Astrocyte of the cerebellum (primary cell): ENCODE measurements around the gene PAPPA.

Experiments
- DNase-seq: peaks from one replicate; pipeline ENCODE4 v3.0.0-alpha.2; 2011; ENCODE audit warnings: low read depth
- H3K4me3 ChIP-seq: 2 replicates; pipeline ENCODE4 v1.5.1; 2011; ENCODE audit warnings: mild to moderate bottlenecking, low read depth, low read length, moderate library complexity
- in situ Hi-C: cut with HindIII; loops from 2 replicates; pipeline ENCODE4 v1.10.0; 2017; ENCODE audit warnings: low sequenced_read_pairs
- TF ChIP-seq, protein P1 (sequence below): IDR thresholded peaks from 2 replicates; pipeline ENCODE4 v1.5.1; 2012; ENCODE audit warnings: low read length, low read depth, moderate library complexity, mild to moderate bottlenecking; ENCODE audit errors: missing control alignments

Gene PAPPA

DNA sequence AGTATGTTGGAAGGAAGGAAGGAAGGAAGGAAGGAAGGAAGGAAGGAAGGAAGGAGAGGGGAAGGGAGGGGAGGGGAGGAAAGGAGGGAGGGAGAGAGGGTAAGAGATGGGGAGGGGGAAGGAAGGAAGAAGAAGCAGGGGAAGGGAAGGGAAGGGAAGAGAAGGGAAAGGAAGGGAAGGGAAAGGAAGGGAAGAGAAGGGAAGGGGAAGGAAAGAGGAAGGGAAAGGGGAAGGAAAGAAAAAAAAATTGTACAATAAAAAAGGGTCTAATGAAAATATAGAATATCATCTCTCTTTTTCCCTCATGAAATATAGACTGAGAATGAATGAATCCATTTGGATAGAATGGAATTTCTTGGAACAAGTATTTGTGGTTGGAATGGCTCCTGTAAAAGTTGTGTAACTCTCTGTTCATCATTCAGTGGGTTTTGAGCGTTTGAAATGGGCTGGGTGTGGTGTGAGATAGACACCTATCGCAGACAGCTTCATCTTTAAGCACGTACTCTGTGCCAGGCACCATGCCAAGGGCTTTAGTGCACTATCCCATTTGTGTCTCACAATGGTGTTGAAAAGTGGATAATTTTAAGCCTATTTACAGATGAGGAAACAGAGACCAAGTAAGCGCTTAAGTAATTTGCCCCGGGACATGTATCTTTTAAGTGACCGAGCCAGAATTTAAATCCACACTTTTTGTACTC lies 11.6 kb upstream of the PAPPA start:
- DNase-seq = no peak
- in situ Hi-C loops = no loop called here
- TF ChIP-seq, protein P1, sequence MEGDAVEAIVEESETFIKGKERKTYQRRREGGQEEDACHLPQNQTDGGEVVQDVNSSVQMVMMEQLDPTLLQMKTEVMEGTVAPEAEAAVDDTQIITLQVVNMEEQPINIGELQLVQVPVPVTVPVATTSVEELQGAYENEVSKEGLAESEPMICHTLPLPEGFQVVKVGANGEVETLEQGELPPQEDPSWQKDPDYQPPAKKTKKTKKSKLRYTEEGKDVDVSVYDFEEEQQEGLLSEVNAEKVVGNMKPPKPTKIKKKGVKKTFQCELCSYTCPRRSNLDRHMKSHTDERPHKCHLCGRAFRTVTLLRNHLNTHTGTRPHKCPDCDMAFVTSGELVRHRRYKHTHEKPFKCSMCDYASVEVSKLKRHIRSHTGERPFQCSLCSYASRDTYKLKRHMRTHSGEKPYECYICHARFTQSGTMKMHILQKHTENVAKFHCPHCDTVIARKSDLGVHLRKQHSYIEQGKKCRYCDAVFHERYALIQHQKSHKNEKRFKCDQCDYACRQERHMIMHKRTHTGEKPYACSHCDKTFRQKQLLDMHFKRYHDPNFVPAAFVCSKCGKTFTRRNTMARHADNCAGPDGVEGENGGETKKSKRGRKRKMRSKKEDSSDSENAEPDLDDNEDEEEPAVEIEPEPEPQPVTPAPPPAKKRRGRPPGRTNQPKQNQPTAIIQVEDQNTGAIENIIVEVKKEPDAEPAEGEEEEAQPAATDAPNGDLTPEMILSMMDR = no peak
- no peak overlapping the region for H3K4me3 ChIP-seq

DNA sequence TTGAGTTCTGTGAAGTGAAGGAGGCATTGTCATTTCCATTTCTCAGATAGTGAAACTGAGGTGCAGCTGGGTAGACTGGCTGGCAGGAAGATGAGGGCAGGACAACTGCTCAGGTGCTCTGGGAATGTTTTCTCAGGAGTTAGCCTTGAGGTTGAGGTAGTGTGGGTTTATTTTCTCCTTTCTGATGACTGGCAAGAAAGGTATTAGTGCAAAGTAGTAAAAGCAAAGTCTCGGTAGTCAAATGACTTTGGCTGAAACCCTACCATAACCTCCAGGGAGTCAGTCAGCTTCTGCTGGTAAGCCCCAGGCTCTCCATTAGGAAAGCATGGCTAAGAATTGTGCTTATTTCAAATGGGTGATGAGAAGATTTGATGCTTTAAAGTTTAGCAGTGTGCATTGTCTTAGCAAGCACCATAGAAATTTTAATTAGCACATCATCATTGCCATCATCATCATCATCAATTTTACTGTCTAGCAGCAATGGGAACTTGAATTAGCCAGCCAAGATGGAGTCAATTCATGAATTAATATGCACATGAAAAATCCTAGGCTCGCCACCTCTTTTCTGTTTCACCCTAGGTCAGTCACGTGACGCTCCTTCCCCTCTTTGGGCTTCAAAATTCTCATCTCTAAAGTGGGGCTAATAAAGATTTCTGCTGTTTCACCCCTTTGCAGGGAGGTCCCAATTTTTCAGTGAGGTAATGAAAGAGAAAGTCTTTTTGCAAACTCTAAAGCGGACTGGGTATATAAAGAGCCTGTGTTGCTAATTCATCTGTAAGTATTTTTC lies 10.7 kb upstream of the PAPPA start:
- no peak for DNase-seq
- H3K4me3 ChIP-seq = no peak overlapping the region
- in situ Hi-C loops = no loop called here
- TF ChIP-seq, protein P1 = no peak

DNA sequence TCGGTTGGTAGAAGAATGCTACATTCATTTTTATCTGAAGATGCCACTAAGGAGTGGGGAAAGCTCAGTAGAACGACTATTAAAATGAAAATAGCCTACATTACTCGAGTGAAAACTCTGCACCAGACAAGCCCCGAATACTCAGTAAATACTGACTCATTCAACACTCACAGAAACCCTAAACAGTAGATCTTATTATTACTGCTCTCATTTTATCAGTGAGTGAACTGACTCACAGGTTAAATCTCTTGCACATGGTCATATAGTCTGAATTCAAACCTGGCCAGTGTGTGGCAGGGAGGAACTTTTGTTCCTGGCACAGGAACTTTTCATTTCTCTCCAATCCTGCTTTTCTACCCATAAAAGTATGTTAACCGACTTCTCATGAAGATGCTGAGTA lies 9.6 kb upstream of the PAPPA start:
- H3K4me3 ChIP-seq = no peak overlapping the region
- TF ChIP-seq, protein P1 = no peak
- in situ Hi-C loops = no loop called here
- no peak for DNase-seq

DNA sequence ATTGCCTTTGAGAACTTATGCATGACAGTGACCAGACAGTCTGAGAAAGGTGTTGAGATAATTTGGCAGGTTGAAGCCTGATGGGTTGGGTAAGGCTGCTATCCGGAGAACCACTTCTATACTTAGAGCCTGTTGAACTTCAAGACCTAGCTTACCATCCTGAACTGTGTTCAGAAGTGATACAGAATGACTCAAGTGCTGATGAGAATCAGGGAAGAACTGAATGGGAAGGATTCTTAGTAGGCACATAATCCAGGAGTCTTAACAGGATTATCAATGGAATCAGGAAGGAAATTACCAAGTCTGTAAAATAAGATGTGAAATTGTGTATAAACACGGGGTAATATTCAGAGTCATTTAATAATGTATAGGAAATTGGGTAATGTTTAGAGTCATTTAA lies 9.0 kb upstream of the PAPPA start:
- H3K4me3 ChIP-seq = no peak overlapping the region
- DNase-seq = no peak
- in situ Hi-C loops = no loop called here
- TF ChIP-seq, protein P1 = no peak

DNA sequence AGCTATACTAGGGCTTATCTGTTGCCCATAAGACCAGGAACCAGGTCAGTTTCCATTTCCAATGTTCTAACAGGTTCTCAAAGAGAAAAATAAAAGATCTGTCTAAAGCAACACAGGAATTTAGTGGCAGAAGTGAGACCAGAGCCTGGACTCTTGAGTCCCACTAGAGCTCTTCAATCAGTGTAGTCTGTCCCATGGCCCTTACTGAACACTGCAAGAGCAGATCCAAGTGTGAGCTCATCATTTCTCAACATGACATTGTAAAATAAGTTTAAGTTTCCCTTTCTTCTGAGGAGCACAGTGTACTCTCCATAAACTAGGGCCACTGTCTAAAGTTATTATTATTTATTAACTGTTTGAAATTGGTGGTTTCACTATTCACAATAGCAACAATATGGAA lies 8.6 kb upstream of the PAPPA start:
- DNase-seq = no peak
- TF ChIP-seq, protein P1 = no peak

DNA sequence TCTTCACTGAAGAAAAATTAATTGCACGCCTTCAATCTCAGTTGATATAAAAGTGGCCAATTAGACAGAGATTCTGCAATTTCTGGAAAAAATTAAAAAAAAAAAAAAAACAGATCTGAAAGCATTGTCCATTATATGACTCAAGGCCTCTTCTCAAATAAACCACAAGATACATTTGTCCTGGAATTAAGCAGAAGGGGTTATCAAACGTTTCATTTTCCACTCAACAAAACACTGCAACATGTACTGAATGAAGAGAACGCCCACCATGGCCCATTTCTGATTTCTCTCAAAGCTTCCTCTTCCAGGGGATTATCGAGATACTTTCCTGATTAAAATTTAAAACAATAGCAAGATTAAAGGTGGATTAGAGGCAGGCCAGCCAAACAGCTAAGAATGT lies 5.8 kb upstream of the PAPPA start:
- no peak for DNase-seq
- in situ Hi-C loops = no loop called here
- no peak overlapping the region for H3K4me3 ChIP-seq
- TF ChIP-seq, protein P1 = no peak

More for the DNA sequence above, 8.6 kb upstream of the PAPPA start:
- no peak overlapping the region for H3K4me3 ChIP-seq
- in situ Hi-C loops = no loop called here
